HG03039 (cell line): ENCODE data around the gene CHD9.

ENCODE experiments used
- ATAC-seq: cut with Tn5 transposase; IDR thresholded peaks from one replicate; pipeline ENCODE4 v1.9.1; 2021; ENCODE audit warnings: mild to moderate bottlenecking, moderate library complexity; ENCODE audit not compliant: unreplicated experiment

CHD9 gene

DNA sequence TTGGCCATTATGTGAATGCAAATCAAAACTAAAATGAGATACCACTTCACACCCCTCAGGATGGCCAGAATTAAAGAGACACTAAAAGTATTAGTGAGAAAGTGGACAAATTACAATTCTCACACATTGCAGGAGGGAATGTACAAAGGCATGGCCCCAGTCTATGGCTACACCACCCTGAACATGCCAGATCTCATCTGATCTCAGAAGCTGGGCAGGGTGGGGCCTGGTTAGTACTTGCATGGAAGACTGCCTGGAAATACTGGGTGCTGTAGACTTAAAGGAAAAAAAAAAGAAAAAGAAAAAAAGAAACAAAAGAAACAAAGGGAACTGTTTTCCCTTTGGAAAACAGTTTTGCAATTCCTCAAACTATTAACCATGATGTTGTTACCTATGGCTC lies 282.5 kb downstream of the CHD9 start:
- ATAC-seq = no peak

DNA sequence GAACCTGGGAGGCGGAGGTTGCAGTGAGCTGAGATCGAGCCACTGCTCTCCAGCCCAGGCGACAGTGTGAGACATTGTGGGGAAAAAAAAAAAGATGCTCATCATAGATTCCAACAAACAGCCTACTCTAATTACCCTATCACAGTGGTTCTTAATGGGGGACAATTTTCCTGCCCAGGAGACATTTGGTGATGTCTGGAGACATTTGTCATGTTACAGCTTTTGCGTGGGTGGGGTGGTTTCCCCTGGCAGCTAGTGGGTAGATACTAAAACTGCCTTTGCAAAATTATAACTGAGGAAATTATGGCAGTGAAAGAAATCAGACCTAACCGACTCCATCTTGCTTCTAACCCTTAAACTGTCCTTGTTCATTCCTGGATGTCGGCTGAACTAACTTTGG lies 287.0 kb downstream of the CHD9 start:
- ATAC-seq = no peak

DNA sequence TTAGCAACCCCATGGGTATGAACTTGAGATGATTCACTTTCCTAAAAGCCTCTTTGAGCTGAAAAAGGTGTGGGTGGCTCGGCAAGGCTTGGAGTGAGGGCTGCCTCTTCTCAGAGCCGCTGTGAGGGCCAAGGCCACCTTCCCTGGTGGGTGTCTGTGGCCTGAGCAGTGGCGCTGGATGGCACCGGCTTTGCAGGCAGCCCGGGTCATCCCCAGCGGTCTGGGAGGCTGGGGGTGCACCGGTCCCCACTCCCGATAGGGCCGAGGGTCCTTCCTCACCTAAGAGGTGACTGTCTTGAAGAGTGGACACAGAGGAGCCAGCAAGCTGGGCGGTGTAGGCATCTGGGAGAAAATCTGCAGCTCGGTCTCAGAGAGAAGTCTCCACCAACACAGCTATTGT lies 300.3 kb downstream of the CHD9 start:
- ATAC-seq = no peak

DNA sequence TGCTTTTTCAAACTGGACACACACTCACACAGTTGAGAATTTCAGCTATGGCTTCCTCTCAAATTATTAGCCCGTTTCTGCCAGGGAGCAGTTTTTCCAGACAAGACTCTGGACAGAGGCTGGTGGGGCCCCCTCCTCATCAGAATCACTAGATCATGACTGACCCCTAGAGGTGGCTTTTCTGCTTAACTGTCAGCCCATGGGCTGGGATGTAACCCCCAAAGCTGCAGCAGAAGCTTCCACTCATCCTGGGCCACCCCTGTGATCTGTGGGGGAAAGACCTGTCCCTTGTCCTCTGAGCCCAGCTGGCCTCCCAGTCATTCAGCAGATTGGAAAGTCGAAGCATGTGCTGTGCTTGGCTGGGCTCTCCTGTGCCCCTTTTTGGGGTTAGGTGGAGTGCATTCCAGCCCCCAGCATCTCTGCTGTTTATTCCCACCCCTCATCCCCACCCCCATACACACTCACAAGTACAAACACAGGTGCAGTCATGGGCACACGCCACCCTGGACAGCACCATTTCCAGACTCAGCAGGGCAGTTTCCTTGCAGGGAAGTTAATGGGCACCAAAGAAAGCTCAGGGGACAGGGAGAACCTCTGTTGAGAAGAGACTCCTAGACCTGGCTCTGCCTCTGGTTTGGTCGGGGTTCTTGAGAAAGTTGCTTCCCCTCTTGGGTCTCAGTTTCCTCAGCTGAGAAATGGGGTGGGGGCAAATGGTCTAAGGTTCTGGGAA lies 301.9 kb downstream of the CHD9 start:
- no peak for ATAC-seq

DNA sequence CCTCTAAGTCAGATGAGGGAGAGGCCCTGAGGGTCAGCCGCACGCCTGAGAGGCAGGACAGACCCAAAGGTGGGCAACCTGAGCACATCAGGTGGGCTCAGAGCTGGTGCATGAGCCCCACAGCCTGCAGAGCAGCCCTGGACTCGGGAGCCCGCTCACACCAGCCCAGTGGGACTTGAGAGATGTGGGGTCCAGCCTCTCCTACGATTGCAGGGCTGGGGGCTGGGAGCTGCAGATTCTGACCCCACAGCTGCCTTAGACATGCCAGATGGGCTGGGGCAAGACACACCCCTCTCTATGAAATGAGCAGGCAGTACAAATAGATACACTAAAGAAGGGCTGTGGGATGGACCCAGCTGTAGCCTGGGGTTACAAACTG lies 302.4 kb downstream of the CHD9 start:
- ATAC-seq = no peak

DNA sequence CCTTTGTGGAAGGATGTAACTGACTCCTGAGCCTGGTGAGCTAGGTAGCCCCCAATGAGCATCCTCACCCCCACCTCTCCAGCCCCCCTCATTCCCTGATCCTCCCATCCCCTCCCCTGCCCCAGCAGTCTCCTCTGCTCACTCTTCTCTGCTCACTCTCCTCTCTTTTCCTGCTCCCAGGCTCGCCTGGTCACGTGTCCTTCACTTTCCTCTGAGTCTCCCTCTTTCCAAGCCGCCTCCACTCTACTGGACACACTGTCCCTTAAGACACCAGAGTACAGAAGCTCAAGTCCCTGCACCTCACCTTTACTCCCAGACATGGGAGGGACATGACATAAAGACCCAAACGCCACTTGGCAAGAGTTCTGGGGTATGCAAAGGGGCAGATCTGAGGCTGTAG lies 303.2 kb downstream of the CHD9 start:
- ATAC-seq = no peak

DNA sequence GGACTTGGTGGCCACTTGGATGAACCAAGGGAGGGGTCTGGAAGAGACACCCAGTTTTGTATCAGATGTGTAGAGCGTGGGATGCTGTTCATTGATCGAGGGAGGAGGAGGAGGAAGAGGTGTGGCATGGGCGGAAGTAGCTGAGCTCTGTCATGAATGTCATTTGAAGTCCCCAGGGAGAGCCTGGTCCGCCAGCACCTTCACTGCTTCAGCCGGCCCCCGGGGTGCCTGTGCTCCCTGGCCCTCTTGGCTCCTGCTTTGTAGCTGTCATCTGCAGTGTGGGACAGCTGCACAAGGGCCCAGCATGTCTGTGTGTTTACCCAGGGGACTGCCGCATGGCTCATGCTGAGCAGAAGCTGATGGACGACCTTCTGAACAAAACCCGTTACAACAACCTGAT lies 304.1 kb downstream of the CHD9 start:
- no peak for ATAC-seq

DNA sequence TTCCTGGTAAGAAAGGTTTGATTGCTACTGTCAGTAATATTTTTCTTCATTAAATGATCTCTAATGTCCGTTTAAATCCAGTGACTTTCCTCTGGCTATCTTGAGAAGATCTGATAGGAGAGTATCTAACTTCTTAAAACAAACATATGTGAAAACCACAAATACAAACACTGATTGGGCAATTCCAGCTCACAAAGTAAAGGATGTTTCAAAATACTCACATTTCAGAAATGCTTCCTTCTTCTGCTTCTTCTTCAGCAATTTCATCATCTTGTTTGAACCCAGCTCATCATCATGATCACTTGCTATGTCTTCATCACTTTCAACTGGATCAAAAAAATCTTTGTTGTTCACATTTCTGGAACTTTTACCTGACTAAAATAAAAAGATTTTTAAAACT lies 315.1 kb downstream of the CHD9 start:
- ATAC-seq = no peak

DNA sequence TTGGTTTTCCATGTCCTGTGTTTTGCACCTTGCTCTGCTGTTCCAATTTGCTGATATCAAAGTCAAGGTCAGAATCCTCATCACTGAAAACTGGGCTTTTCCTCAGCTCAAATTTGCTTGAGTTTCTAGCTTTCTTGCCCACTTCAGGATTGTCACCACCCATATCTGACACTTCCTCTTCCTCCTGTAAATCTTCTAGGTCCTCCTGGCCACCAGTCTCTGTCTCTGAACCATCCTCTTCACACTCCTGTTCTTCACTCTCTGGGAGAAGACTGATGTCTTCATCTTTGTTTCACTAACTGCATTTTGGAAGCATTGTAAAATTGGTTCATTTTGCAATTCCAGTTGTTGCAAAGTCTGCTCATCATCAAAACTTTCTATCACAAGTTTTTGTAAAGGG lies 316.0 kb downstream of the CHD9 start:
- ATAC-seq = no peak

DNA sequence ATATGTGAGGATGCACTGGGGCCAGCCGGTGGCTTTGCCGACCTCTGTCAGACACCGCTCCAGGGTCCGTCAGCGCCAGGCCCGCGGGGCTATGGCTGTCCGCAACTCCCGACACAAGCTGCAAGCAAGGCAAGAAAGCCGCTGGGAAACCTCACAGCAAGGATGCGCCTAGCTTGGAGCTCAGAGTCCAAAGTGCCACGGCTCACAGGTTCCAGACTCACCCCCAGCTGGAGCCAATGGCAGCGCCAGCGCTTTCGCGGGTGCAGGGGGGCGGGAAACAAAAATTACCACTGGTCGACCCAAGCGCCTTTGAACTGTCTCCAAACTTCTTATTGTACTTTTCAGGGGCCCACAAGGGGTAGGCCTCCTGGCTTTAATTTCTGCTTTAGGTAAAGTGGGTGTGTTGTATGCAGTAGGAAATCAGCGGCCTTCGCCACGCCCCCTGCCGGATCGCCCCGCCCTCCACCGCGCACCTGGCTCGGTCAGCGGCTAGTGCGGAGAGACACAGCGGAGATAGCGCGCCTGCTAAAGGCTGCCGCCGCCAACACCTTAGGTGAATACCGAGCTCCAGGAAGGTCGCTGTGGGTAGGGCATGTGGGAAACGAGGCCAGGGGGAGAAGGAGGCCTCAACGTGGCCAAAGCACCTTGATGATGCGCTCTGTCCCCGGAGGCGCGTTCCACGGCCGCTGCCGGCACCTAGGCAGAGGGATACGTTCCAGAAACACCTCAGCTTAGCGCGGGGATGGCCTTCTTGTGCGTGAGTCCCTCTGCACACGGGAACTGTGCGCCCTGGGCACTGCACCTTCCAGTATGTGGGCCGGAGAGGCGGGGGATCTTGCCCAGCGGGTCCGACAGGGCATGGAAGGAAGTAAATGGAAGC lies 318.4 kb downstream of the CHD9 start:
- ATAC-seq = no peak

DNA sequence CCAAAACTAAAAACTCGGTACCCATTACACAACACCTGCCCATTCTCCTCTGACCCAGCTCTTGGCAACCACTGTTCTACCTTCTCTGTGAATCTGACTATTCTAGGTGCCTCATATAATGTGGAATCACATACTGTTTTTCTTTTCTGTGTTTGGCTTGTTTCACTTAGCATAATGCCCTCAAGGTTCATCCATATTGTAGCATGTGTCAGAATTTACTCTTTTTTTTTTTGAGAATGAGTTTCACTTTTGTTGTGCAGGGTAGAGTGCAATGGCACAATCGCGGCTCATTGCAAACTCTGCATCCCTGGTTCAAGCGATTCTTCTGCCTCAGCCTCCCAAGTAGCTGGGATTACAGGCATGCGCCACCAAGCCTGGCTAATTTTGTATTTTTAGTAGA lies 320.0 kb downstream of the CHD9 start:
- ATAC-seq = no peak

DNA sequence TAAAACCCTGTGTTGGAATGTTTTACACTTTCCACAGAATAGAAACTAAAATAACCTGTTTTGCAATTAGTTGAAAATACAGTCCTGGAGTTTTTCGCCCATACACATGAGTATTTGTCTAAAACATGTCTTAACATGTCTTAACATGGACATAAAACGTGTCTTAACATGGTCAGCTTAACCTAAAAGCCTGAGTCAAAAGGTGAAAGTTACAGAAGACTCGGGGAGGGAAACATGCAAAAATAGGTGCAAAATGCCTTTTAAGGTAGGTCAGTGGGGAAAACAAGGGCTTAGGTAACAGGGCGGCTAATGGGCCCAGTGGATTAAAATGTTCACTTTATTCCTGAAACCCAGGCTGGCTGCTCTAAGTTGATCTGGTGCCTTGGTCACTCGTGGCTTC lies 323.3 kb downstream of the CHD9 start:
- ATAC-seq = no peak
